Body of pancreas (tissue), 4 donors: ENCODE data around the gene BBOF1. TPM values are rescaled to one million over a fixed set of nuclear protein-coding genes. Genes with fewer than 3 reads are reported as not detected.

Source experiments
- ATAC-seq: fragments of 150-250 bp; one replicate; pipeline ENCODE4 v1.9.1; 2016
- DNase-seq, 4 donors: peaks; one replicate each; pipeline ENCODE4 v3.0.0-alpha.2; 2019
- H3K27ac ChIP-seq, 4 donors: fragments of 200-600 bp; sonication (generic); 1 replicate in 3 of 4; 2 replicates in 1 of 4; pipeline versions ENCODE4 v1.5.1 to v1.6.1; 2016 to 2019; ENCODE audit warnings: mild to moderate bottlenecking in 1 of 4, mixed read lengths in 1 of 4, moderate library complexity in 1 of 4
- H3K27me3 ChIP-seq, 2 donors: fragments of 200-600 bp; sonication (generic); one replicate each; pipeline ENCODE4 v1.6.0; 2016; ENCODE audit warnings: mild to moderate bottlenecking in 1 of 2
- H3K36me3 ChIP-seq, 2 donors: fragments of 200-600 bp; sonication (generic); replicated peaks in 1 of 2; 2 replicates each; pipeline ENCODE4 v1.5.1; 2016; ENCODE audit warnings: low read depth in 2 of 2; ENCODE audit not compliant: insufficient read depth in 1 of 2
- H3K4me1 ChIP-seq: fragments of 200-600 bp; sonication (generic); one replicate; pipeline ENCODE4 v1.6.0; 2016
- H3K4me3 ChIP-seq, 2 donors: fragments of 200-600 bp; sonication (generic); 1 replicate in 1 of 2; 2 replicates in 1 of 2; pipeline ENCODE4 v1.5.1; 2016 to 2019
- H3K9me3 ChIP-seq, 3 donors: fragments of 200-600 bp; sonication (generic); 1 replicate in 2 of 3; 2 replicates in 1 of 3; pipeline ENCODE4 v1.5.1; 2016
- POLR2A ChIP-seq, 3 donors: fragments of 450-650 bp; IDR thresholded peaks; one replicate each; pipeline ENCODE4 v1.6.1; 2016; ENCODE audit warnings: antibody characterized with exemption in 3 of 3, mild to moderate bottlenecking in 2 of 3
- WGBS, 2 donors: methylation state at CpG; one replicate each; pipeline ENCODE4 v1.1.5; 2017; 5-methylcytosine and 5-hydroxymethylcytosine counted together
- intact Hi-C: fragments of 100-400 bp; cut with DNase I; formaldehyde crosslinking; loops from one replicate; pipeline ENCODE4 v1.15.1; 2023
- total RNA-seq, 2 donors: library from RNA; depleted of rRNA; stranded (reverse); fragments of >200 nt; gene quantifications; one replicate each; pipeline ENCODE4 v1.1.0, GENCODE V29; 2016
- TF ChIP-seq, protein P1 (sequence below), 7 experiments: fragments of 450-650 bp in 4 of 7; fragments of 200-600 bp in 3 of 7; sonication (generic) in 3 of 7; IDR thresholded peaks; one replicate each; pipeline ENCODE4 v1.5.1; 2016 to 2019; ENCODE audit warnings: antibody characterized with exemption in 7 of 7

BBOF1 gene
- total RNA-seq, 2 donors from 2014 or later = 1.6 to 2.9 TPM

DNA sequence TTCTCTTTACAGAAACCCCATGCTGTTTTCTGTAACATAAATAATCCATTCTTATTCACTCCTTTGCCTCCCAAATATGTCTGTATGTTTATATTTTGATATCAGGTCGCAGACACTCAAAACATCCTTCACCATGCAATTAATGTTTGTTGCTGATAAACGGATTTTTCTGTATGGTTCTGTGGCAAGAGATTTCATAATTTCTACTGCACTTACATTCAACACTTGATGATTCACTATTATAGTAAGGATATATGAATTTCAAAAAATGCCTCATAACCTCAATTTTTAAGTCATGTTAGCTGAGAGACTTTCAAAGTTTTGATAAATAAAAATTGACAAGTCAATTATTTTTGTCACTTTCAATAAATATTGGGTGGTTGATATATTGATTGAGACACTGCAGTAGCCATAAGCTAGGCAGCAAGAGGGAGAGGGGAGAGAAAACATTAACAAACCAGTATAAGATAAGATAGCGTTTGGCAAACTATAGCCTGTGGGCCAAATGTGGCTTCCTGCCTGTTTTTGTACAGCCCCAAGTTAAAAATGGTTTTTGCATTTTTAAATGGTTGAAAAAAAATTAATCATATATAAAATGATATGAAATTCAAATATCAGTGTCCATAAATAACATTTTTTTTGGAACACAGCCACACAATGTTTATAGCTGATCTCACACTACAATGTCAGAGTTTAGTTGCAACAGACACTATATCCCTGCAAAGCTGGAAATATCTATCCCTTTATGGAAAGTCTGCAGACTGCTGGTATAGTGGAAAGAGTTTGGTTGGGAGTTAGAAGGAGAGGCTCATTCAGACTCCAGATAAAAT, 46.8 kb downstream of the BBOF1 start:
- TF ChIP-seq, protein P1, sequence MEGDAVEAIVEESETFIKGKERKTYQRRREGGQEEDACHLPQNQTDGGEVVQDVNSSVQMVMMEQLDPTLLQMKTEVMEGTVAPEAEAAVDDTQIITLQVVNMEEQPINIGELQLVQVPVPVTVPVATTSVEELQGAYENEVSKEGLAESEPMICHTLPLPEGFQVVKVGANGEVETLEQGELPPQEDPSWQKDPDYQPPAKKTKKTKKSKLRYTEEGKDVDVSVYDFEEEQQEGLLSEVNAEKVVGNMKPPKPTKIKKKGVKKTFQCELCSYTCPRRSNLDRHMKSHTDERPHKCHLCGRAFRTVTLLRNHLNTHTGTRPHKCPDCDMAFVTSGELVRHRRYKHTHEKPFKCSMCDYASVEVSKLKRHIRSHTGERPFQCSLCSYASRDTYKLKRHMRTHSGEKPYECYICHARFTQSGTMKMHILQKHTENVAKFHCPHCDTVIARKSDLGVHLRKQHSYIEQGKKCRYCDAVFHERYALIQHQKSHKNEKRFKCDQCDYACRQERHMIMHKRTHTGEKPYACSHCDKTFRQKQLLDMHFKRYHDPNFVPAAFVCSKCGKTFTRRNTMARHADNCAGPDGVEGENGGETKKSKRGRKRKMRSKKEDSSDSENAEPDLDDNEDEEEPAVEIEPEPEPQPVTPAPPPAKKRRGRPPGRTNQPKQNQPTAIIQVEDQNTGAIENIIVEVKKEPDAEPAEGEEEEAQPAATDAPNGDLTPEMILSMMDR (IDR thresholded peaks at IDR 0.05) = no peak
- no peak for TF ChIP-seq POLR2A (IDR thresholded peaks at IDR 0.05)
- Histone ChIP-seq H3K4me1 (peaks cover 9% of the 10 kb centered on the region), H3K9me3 (no peaks in the 10 kb centered on the region), H3K27me3 (no peaks in the 10 kb centered on the region), H3K27ac (no peak overlapping the region), H3K4me3 (no peak overlapping the region), H3K36me3 (peaks cover 0 to 13% of the 10 kb centered on the region in 2 donors)
- intact Hi-C loops = no loop called here
- 54 to 56% methylated on average over 3 of the region's 3 CpGs for WGBS, 2 donors
- ATAC-seq (no peak), DNase-seq (no peak)

DNA sequence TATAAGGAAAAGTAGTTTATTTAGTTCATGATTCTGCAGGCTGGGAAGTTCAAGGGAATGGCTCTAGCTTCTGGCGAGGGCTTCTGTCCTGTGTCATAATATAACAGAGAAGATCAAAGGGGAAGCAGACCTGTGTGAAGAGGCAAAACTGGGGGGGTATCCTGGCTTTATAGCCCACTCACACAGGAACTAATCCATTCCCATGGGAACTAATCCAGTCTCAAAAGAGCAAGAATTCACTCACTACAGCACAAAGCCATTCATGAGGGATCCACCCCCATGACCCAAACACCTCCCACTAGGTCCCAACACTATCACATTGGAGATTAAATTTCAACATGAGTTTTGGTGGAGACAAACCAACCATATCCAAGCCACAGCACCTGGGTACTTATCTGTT, 58.3 kb downstream of the BBOF1 start:
- TF ChIP-seq, protein P1 (IDR thresholded peaks at IDR 0.05) = no peak
- TF ChIP-seq POLR2A (IDR thresholded peaks at IDR 0.05) = no peak
- Histone ChIP-seq H3K36me3 (no peaks in the 10 kb centered on the region), H3K4me1 (peaks cover 21% of the 10 kb centered on the region), H3K27ac (no peak overlapping the region), H3K4me3 (no peak overlapping the region), H3K9me3 (no peaks in the 10 kb centered on the region), H3K27me3 (no peaks in the 10 kb centered on the region)
- DNase-seq (no peak), ATAC-seq (no peak)
- intact Hi-C loops = no loop called here
- WGBS, 2 donors = 92% methylated on average over 1 of the region's 1 CpG

DNA sequence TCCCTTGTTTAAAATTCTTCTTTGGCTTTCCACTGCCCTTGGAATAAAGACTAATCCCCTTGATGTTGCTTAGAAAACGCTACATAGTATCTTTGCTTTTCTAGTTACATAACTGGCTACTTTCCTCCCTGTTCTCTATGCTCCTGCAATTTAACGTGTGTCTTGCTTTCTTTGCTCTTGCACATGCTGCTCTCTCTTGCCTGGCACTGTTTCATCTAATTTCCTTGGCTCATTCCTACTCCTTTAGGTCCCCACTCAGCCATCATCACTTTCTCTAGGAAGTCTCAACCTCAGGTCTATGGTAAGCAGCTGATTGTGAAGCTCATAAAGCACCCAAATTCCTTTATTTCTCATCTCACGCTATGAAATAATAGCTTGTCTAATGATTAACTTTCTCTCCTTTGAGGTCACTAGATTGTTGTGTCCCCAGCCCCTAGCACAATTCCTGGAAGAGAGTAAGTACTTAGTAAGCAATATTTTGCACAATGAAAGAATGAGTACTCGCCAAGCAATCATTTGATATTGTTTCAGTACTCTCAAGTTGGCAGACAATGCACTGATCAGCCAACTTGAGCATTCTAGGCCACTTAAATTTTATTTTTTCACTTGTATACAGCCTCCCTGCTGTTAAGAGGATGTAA, 61.8 kb downstream of the BBOF1 start:
- no peak overlapping the region for H3K4me3 ChIP-seq
- H3K27me3 ChIP-seq = no peaks in the 10 kb centered on the region
- WGBS, 2 donors = 30 to 42% methylated on average over 4 of the region's 4 CpGs
- no peak for ATAC-seq
- intact Hi-C loops = no loop called here
- H3K9me3 ChIP-seq = no peaks in the 10 kb centered on the region
- H3K27ac ChIP-seq = peak overlapping the region in 3 of 4 donors; percentile 20 to 40 (median 36)
- H3K4me1 ChIP-seq = peaks cover 42% of the 10 kb centered on the region
- no peak for TF ChIP-seq POLR2A (IDR thresholded peaks at IDR 0.05)
- TF ChIP-seq, protein P1 (IDR thresholded peaks at IDR 0.05) = no peak
- DNase-seq = peak in 2 of 4 donors; percentile 13 to 33
- no peaks in the 10 kb centered on the region for H3K36me3 ChIP-seq

DNA sequence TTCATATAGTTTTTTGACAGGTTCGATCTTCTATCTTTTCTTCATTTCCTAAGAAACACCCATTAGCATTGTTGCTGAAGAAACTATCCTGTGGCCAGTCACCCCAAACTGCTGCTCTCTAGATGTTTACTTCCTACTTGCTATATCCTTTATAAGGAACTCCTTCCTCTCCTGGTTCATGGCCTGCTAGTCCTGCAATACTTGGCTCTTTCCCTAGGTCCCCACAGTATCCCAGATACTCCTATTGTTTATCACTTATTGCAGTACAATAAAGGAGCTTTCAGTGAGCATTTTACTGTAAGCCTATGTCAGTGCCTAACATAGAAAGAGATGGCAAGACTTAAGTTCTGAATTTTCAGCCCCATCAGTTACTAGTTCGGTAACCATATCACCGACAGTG, 62.3 kb downstream of the BBOF1 start:
- DNase-seq (no peak), ATAC-seq (no peak)
- no peak for TF ChIP-seq POLR2A (IDR thresholded peaks at IDR 0.05)
- TF ChIP-seq, protein P1 (IDR thresholded peaks at IDR 0.05) = no peak
- Histone ChIP-seq H3K4me3 (no peak overlapping the region), H3K9me3 (no peaks in the 10 kb centered on the region), H3K4me1 (peaks cover 47% of the 10 kb centered on the region), H3K27me3 (no peaks in the 10 kb centered on the region), H3K27ac (peak overlapping the region in 3 of 4 donors; percentile 20 to 40 (median 36)), H3K36me3 (no peaks in the 10 kb centered on the region)
- intact Hi-C loops = no loop called here
- WGBS, 2 donors = 93 to 94% methylated on average over 3 of the region's 3 CpGs
